HUES48 (cell line): Measurements from ENCODE around the gene CRY2.

Experiments
- H3K27ac ChIP-seq: one replicate; pipeline ENCODE4 v1.7.0; 2013; ENCODE audit warnings: low read depth, low read length, inconsistent platforms
- H3K27me3 ChIP-seq: 2 replicates; pipeline ENCODE4 v1.6.1; 2013; ENCODE audit warnings: mild to moderate bottlenecking, low read length; ENCODE audit not compliant: control insufficient read depth, insufficient read depth
- H3K36me3 ChIP-seq: 2 replicates; pipeline ENCODE4 v1.6.1; 2013; ENCODE audit warnings: low read length; ENCODE audit not compliant: control insufficient read depth, insufficient read depth
- H3K4me1 ChIP-seq: 2 replicates; pipeline ENCODE4 v1.6.1; 2013; ENCODE audit warnings: mild to moderate bottlenecking, low read length; ENCODE audit not compliant: control insufficient read depth, insufficient read depth
- H3K4me3 ChIP-seq: 2 replicates; pipeline ENCODE4 v1.5.1; 2013; ENCODE audit warnings: mild to moderate bottlenecking, low read depth, low read length
- H3K9ac ChIP-seq: 2 replicates; pipeline ENCODE4 v1.6.1; 2013; ENCODE audit warnings: mild to moderate bottlenecking, low read depth, low read length, moderate library complexity
- H3K9me3 ChIP-seq: 2 replicates; pipeline ENCODE4 v1.6.1; 2013; ENCODE audit warnings: low read length; ENCODE audit not compliant: control insufficient read depth, insufficient read depth

Gene CRY2

DNA sequence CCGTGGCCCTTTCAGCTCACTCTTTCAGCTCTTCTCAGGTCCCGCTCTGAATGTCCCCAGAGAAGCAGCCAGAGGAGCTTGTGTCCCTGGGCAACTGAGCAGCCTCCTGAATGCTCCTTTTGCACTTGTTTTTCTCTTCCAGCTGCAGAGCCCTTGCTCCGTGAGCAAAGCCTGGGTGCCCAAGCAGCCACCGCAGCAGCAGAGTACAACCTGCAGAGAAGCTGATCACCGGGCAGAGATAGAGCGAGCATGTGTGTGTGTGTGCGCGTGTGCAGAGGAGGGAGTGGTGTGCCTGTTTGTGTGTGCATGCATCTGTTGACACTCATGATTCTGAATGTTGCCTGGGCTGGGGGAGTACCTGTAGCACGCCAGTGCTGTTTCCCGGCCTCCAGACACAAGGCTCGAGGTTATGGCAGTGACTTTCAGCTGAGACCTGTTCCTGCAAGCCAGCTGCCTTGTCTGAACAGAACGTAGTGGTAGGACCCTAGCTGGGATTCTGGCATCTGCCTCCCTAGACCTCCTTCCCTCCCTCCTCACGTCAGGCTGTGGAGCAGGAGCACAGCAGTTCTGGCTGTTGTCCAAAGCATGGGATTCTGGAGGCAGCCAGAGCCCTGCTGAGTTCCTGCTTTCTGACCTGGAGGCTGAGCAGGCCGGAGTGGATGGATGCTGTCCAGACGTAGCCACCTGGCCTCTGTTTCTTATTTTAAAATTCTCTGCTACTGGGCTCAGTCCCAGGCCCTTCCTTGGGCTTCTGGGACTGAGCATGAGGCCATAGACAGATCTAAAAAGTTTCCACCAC is 33.7 kb downstream of the CRY2 start:
- peaks cover 4% of the 10 kb centered on the region; the same call in 1 of the 2 replicates for H3K27me3 ChIP-seq
- H3K4me1 ChIP-seq, result peaks cover 13% of the 10 kb centered on the region
- peaks cover 14% of the 10 kb centered on the region; the same call in 1 of the 2 replicates for H3K36me3 ChIP-seq
- H3K4me3 ChIP-seq, result no peak overlapping the region
- H3K27ac ChIP-seq, result no peak overlapping the region
- no peaks in the 10 kb centered on the region for H3K9me3 ChIP-seq
- H3K9ac ChIP-seq, result no peak overlapping the region

DNA sequence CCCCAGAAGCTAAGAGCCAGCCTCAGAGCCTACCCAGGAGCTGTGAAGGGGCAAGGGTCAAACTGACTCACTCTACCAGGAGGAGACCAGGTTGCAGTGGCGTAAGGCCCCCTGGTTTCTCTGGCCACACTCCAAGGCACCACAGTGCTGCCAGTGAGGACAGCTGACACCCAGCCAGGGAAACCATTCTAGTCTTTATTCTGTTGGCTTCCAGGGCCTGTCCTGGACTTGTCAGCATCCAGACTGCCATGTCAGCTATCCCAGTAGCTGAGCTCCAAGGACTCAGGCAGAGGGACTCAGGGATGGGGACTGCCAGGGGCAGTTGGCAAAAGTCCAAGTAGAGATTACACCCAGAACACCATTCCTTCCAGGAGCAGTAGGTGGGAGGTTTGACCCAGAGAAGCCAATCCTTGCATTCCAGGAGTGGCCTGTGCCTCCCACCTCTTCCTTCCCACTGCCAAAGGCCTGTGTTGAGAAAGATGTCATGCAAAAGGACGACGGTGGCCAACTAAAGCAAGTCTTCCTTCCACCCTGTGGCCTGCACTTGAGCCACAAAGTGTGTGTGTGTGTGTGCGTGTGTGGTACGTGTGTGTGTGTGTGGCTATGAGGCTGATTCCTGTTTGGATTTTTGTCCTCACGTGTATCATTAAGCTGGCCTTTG is 34.6 kb downstream of the CRY2 start:
- Histone ChIP-seq H3K9me3 (no peaks in the 10 kb centered on the region), H3K4me3 (no peak overlapping the region), H3K4me1 (peaks cover 8% of the 10 kb centered on the region), H3K27me3 (peaks cover 4% of the 10 kb centered on the region; the same call in 1 of the 2 replicates), H3K36me3 (peaks cover 12% of the 10 kb centered on the region; the same call in 1 of the 2 replicates), H3K27ac (no peak overlapping the region), H3K9ac (no peak overlapping the region)

GRCh38 chr11:45884596-45885185 is 37.4 kb downstream of the CRY2 start:
- H3K27me3 ChIP-seq, result peaks cover 4% of the 10 kb centered on the region; the same call in 1 of the 2 replicates
- H3K4me1 ChIP-seq, result peaks cover 7% of the 10 kb centered on the region
- H3K27ac ChIP-seq, result no peak overlapping the region
- H3K36me3 ChIP-seq, result peaks cover 12% of the 10 kb centered on the region; the same call in 1 of the 2 replicates
- peak overlapping the region; percentile 50 for H3K4me3 ChIP-seq
- H3K9me3 ChIP-seq, result no peaks in the 10 kb centered on the region
- no peak overlapping the region for H3K9ac ChIP-seq

- no peaks in the 10 kb centered on the region for H3K9me3 ChIP-seq
- peaks cover 4% of the 10 kb centered on the region; the same call in 1 of the 2 replicates for H3K27me3 ChIP-seq
- no peak within 1 kb of the TSS for H3K27ac ChIP-seq
- H3K4me1 ChIP-seq, result peaks cover 7% of the 10 kb centered on the region
- H3K36me3 ChIP-seq, result peaks cover 12% of the 10 kb centered on the region; the same call in 1 of the 2 replicates
- no peak within 1 kb of the TSS; the same call in 1 of the 2 replicates for H3K9ac ChIP-seq
- H3K4me3 ChIP-seq, result peak within 1 kb of the TSS; percentile 78
Observed at GRCh38 chr11:45885274-45885920, 38.1 kb downstream of the CRY2 start, which contains the start of gene MAPK8IP1. TSS of gene MAPK8IP1 (plus strand) at chr11:45885651. CDS start at chr11:45885821, 170 bp downstream.

- Histone ChIP-seq H3K4me3 (peak overlapping the region; percentile 78), H3K4me1 (peaks cover 7% of the 10 kb centered on the region), H3K36me3 (0 out of 2 replicates have a peak, but pooled peaks cover 7% of the 10 kb centered on the region), H3K27me3 (peaks cover 4% of the 10 kb centered on the region; the same call in 1 of the 2 replicates), H3K27ac (no peak overlapping the region), H3K9ac (no peak overlapping the region), H3K9me3 (no peaks in the 10 kb centered on the region)
Observed at GRCh38 chr11:45885921-45886721, 38.8 kb downstream of the CRY2 start.

DNA sequence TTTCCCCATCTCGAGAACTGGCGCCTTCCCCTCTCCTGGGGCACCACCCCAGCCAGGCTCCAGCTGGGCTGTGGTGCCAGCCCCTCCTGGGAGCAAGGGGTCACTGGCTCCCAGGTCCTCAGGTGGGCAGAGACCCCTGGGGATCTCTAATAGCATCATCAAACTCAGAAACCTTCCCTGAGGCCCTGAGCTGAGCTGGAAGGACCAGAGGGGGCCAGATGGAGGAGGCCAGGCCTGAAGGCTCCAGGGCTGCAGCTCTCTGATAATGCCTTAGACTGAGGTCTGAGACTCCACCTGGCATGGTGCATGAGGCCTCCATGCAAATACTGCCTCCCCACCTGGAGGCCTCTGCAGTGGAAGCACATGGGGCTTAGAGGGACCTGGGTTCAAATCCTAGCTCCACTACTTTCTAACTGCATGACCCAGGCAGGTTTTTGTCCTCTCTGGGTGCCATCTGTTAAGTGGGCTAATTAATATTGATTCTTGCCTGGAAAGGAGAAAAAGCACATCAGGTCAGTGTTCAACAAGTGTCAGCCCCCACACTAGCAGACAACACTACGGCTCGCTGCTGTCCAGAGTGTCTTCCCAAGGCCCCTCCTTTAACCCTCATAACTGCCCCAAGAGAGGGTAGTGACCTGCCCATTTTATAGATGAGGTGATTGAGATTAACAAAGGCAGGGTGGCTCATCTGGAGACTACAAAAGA is 39.7 kb downstream of the CRY2 start:
- H3K4me3 ChIP-seq, result peak overlapping the region; percentile 78; the same call in 1 of the 2 replicates
- H3K27ac ChIP-seq, result no peak overlapping the region
- peaks cover 4% of the 10 kb centered on the region; the same call in 1 of the 2 replicates for H3K27me3 ChIP-seq
- H3K36me3 ChIP-seq, result no peaks in the 10 kb centered on the region
- H3K4me1 ChIP-seq, result peaks cover 7% of the 10 kb centered on the region
- H3K9ac ChIP-seq, result no peak overlapping the region
- no peaks in the 10 kb centered on the region for H3K9me3 ChIP-seq

- H3K27me3 ChIP-seq, result peaks cover 4% of the 10 kb centered on the region; the same call in 1 of the 2 replicates
- H3K9me3 ChIP-seq, result no peaks in the 10 kb centered on the region
- no peaks in the 10 kb centered on the region for H3K36me3 ChIP-seq
- no peak overlapping the region for H3K9ac ChIP-seq
- H3K4me3 ChIP-seq, result no peak overlapping the region
- peaks cover 7% of the 10 kb centered on the region for H3K4me1 ChIP-seq
- no peak overlapping the region for H3K27ac ChIP-seq
Observed at GRCh38 chr11:45887587-45887986, 40.3 kb downstream of the CRY2 start.

DNA sequence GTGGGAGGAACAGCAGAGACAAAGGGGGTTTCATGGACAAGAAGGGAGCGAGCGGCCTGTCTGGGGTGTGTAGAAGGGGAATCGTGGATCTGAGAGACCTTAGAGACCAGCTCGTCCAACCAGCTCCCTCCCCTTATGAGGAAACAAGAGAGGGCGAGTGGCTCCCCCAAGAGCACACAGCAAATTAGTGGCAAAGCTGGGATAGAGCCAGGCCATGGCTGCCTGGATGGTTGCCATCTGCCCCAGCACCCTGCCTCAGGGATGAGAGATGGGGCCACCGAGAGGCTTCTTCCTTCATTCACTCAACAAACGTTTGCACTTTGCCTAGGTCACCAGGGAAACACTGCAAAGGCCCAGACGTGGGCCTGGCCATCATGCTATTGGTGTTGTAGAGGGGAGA is 42.3 kb downstream of the CRY2 start:
- peaks cover 18% of the 10 kb centered on the region for H3K4me1 ChIP-seq
- H3K27me3 ChIP-seq, result peaks cover 3% of the 10 kb centered on the region; the same call in 1 of the 2 replicates
- H3K27ac ChIP-seq, result no peak overlapping the region
- no peaks in the 10 kb centered on the region for H3K9me3 ChIP-seq
- H3K9ac ChIP-seq, result no peak overlapping the region
- no peak overlapping the region for H3K4me3 ChIP-seq
- H3K36me3 ChIP-seq, result no peaks in the 10 kb centered on the region

DNA sequence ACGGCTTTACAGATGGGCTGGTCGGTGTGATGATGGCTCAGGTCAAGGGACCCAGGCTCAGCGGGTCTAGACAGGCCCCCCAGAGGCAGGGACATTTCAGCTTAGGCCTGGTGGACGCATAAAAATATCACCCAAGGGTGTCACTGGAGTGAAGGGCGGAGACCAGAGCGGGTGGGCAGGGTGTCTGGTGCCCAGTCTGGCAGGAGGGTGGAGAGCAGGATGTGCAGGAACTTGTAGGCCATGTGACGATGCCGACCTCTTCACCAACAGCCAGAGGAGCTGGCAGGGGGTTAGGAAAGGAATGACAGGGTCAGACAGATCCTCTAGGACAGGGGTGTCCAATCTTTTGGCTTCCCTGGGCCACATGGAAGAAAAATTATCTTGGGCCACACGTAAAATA is 42.7 kb downstream of the CRY2 start:
- H3K27me3 ChIP-seq, result no peaks in the 10 kb centered on the region; the same call in 1 of the 2 replicates

More for the DNA sequence above, 42.7 kb downstream of the CRY2 start:
- H3K27ac ChIP-seq, result no peak overlapping the region
- no peaks in the 10 kb centered on the region for H3K9me3 ChIP-seq
- no peak overlapping the region for H3K9ac ChIP-seq
- no peaks in the 10 kb centered on the region for H3K36me3 ChIP-seq
- no peak overlapping the region for H3K4me3 ChIP-seq
- H3K4me1 ChIP-seq, result peaks cover 18% of the 10 kb centered on the region
